Coronary artery (tissue), 2 donors: ENCODE data around the gene MYO7A.

Source experiments
- DNase-seq: peaks from one replicate; pipeline ENCODE4 v3.0.0-alpha.2; 2017; ENCODE audit warnings: low spot score
- H3K27ac ChIP-seq, 2 donors: fragments of 200-600 bp; sonication (generic); one replicate each; pipeline ENCODE4 v1.5.1; 2016 to 2019
- H3K4me3 ChIP-seq: fragments of 200-600 bp; sonication (generic); 2 replicates; pipeline ENCODE4 v1.5.1; 2016; ENCODE audit warnings: mild to moderate bottlenecking, moderate library complexity
- TF ChIP-seq, protein P1 (sequence below): fragments of 200-600 bp; sonication (generic); IDR thresholded peaks from one replicate; pipeline ENCODE4 v1.5.1; 2019; ENCODE audit warnings: antibody characterized with exemption

The MYO7A gene

GRCh38 chr11:77119531-77119936 lies 8.5 kb upstream of the MYO7A start:
- TF ChIP-seq, protein P1, sequence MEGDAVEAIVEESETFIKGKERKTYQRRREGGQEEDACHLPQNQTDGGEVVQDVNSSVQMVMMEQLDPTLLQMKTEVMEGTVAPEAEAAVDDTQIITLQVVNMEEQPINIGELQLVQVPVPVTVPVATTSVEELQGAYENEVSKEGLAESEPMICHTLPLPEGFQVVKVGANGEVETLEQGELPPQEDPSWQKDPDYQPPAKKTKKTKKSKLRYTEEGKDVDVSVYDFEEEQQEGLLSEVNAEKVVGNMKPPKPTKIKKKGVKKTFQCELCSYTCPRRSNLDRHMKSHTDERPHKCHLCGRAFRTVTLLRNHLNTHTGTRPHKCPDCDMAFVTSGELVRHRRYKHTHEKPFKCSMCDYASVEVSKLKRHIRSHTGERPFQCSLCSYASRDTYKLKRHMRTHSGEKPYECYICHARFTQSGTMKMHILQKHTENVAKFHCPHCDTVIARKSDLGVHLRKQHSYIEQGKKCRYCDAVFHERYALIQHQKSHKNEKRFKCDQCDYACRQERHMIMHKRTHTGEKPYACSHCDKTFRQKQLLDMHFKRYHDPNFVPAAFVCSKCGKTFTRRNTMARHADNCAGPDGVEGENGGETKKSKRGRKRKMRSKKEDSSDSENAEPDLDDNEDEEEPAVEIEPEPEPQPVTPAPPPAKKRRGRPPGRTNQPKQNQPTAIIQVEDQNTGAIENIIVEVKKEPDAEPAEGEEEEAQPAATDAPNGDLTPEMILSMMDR = no peak
- Histone ChIP-seq H3K27ac (no peak overlapping the region), H3K4me3 (no peak overlapping the region)
- no peak for DNase-seq

GRCh38 chr11:77120571-77120970 lies 7.5 kb upstream of the MYO7A start:
- no peak overlapping the region for H3K27ac ChIP-seq
- no peak overlapping the region for H3K4me3 ChIP-seq
- TF ChIP-seq, protein P1 = no peak
- DNase-seq = no peak

GRCh38 chr11:77121096-77121640 lies 6.9 kb upstream of the MYO7A start:
- no peak overlapping the region for H3K4me3 ChIP-seq
- DNase-seq = no peak
- TF ChIP-seq, protein P1 = no peak
- no peak overlapping the region for H3K27ac ChIP-seq

DNA sequence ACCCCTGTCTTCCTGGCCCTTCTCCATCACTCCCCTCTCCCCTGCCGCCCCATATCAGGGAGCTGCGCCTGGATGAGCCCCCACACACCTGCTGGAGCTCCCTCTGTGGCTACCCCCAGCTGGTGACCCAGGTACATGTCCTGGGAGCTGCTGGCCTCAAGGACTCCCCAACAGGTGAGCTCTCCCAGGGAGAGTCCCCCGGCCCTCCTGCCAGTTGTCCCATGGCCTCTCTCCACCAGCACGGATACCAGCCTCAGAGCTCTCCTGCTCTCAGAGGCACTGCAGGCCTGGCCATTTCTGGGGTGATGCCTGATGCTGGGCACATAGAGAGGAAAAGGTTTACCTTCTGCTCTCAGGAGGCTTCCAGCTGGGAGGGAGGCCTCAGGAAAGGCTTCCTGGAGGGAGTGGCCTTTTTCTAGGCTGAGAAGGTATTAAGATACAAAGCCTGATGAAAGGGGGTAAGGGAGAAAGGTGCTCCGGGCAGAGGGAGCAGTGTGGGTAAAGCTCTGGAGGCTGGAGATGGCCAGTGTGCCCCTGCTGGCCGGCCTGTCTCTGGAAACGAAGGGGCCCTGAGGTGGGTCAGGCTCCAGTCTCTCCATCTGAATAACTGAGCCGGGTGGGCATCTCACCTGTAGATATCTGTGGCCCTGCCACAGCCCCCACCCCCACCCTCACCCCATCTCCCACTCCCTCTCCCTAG lies 6.0 kb upstream of the MYO7A start:
- H3K27ac ChIP-seq = no peak overlapping the region
- no peak for DNase-seq
- TF ChIP-seq, protein P1 = no peak
- no peak overlapping the region for H3K4me3 ChIP-seq

GRCh38 chr11:77122576-77123212 lies 5.4 kb upstream of the MYO7A start:
- Histone ChIP-seq H3K27ac (no peak overlapping the region), H3K4me3 (no peak overlapping the region)
- TF ChIP-seq, protein P1 = no peak
- DNase-seq = no peak

DNA sequence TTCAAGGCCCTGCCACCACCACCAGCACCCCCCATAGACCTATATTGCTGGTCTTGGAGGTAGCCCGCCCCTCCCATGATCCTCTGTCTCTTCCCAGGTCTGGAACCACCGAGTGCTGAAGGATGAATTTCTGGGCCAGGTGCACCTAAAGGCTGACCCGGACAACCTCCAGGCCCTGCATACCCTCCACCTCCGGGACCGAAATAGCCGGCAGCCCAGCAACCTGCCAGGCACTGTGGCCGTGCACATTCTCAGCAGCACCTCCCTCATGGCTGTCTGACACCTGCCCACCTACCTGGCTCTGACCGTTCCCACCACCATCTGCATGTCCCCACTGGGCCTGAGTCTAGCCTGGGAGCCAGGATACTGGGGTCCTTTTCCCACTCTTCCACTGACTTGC lies 4.5 kb upstream of the MYO7A start:
- H3K4me3 ChIP-seq = no peak overlapping the region
- DNase-seq = no peak
- no peak overlapping the region for H3K27ac ChIP-seq
- TF ChIP-seq, protein P1 = no peak

- Histone ChIP-seq H3K4me3 (no peak overlapping the region), H3K27ac (no peak overlapping the region)
- DNase-seq = no peak
- TF ChIP-seq, protein P1 = no peak
These were observed 4.0 kb upstream of the MYO7A start for GRCh38 chr11:77124041-77124440.
